Measurements from ENCODE around the gene DYRK1A.
"Not testable (repeated sequence)": the region's sequence is repeated elsewhere in the genome, so short reads cannot be mapped to it uniquely, and the experiment has no call there.

The DYRK1A gene

DNA sequence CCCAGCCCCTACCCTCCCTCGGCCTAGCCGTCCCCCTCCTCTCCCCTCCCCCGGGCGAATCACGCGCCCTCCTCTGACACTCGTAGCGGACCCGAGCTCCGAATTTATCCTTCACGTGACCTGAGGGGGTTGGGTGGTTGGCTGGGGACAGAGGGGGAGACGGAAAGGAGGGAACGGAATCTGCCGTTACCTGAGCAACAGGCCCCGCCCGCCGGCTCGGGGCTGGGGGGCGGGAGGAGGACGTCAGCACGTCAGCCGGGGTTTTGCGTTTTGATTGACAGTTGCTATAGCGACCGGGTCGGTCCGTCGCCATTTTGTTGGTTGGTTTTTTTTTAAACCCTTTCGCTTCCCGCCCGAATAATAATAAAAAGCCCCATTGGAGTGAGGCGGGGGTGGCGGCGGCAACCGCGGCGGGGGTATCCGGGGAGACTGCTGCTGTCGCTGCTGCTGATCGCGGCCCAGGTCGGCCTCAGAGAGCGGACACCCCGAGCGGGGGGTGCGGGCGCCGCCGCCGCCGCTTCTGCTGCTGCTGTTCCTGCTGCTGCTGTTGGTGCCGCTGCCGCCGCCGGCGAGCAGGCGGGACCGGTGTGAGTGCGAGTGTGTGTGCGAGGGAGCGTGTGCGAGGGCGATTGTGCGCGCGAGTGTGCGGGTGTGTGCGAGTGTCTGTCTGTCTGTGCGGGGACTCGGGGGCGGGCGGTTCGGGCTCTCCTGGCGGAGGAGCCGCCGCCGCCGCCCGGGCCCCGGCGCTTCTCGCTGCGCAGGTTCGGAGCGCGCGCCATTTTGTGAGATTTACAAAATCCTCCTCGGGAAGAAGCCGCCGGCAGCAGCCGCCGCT lies at the start of gene DYRK1A:
TSS of gene DYRK1A (plus strand) at position 292 of the 835 bp plus-strand sequence. CDS start 53,602 bp downstream, outside the sequence.
- in situ Hi-C loops (cut with HindIII; ENCODE audit: low pct_ligation_motif_present, low pct_unique_long_range_greater_than_20kb, low sequenced_read_pairs), result no loop called here
- DNase-seq, result peak; percentile 98

DNA sequence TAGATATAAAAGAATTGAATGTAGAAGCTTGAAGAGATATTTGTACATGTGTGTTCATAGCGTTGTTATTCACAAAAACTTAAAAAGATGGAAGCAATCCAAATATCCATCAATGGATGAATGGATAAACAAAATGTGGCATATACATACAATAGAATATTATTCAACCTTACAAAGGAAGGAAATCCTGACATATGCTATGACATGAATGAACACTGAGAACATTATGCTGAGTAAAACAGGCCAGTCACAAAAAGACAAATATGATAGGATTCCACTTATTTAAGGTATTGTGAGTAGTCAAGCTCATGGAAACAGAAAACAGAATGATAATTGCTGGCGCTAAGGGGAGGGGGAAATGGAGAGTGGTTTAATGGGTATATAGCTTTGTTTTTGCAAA lies 47.0 kb upstream of the DYRK1A start:
- in situ Hi-C loops (cut with HindIII; ENCODE audit: low pct_ligation_motif_present, low pct_unique_long_range_greater_than_20kb, low sequenced_read_pairs), result no loop called here
- DNase-seq, result no peak

DNA sequence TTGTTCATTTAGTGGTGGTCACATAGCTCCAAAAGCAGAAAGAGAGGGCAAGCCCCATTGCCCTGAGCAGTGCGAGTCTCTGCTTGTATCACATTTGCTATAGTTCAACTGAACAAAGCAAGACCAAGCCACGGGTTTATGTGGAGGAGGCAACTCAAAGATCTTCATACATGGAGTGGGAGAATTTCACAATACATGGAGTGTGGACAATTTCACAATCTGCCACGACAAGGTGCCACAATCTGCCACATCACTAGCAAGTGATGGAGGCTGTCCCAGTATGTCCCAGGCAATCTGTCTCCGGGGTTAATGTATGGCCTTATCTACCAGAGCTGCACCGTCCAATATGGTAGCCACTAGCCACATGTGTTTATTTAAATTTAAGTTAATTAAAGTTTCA lies 44.5 kb upstream of the DYRK1A start:
- in situ Hi-C loops (cut with HindIII; ENCODE audit: low pct_ligation_motif_present, low pct_unique_long_range_greater_than_20kb, low sequenced_read_pairs), result no loop called here
- DNase-seq, result no peak

DNA sequence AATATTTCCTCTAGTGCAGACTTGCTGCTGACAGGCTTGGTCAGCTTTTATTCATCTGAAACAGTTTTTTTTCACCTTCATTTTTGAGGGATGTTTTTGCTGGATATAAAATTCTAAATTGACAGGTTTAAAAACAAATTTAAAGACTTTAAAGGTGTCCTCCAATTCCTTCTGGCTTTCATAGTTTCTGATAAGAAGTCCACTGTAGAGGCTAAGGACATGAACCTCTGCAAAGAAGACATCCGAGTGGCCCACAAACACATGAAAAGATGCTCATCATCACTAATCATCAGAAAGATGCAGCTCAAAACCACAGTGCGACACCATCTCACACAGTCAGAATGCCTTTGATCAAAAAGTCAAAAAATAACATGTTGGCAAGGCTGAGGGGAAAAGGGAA lies 42.0 kb upstream of the DYRK1A start:
- no peak for DNase-seq
- in situ Hi-C loops (cut with HindIII; ENCODE audit: low pct_ligation_motif_present, low pct_unique_long_range_greater_than_20kb, low sequenced_read_pairs), result no loop called here

DNA sequence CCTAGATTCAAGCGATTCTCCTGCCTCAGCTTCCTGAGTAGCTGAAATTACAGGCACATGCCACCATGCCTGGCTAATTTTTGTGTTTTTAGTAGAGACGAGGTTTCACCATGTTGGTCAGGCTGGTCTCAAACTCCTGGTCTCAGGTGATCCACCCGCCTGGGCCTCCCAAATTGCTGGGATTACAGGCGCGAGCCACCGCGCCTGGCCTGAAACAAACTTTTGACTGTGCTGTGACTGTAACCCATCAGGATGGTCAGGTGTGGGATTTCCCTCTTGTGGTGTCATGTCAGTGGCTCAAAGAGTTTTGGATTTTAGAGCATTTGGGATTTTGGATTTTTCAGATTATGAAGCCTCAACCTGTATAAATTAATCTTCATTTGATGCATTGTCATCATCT lies 38.4 kb upstream of the DYRK1A start:
- DNase-seq; in situ Hi-C loops (cut with HindIII; ENCODE audit: low pct_ligation_motif_present, low pct_unique_long_range_greater_than_20kb, low sequenced_read_pairs): not testable (repeated sequence)

DNA sequence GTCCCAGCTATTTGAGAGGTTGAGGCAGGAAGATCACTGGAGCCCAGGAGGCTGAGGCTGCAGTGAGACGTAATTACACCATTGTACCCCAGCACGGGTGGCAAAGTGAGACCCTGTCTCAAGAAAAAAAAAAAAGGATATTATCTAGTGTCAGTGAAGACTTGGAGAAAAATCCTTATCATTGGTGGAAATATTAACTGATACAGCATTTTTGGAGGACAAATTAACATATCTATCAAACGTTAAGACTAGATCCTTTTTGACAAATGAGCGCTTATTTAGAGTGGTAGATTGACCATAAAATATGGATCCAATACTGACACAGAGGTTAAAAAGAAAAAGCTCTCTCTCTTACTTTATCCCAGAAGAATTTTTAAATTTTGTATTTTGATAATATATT lies 35.2 kb upstream of the DYRK1A start:
- in situ Hi-C loops (cut with HindIII; ENCODE audit: low pct_ligation_motif_present, low pct_unique_long_range_greater_than_20kb, low sequenced_read_pairs), result no loop called here
- no peak for DNase-seq

DNA sequence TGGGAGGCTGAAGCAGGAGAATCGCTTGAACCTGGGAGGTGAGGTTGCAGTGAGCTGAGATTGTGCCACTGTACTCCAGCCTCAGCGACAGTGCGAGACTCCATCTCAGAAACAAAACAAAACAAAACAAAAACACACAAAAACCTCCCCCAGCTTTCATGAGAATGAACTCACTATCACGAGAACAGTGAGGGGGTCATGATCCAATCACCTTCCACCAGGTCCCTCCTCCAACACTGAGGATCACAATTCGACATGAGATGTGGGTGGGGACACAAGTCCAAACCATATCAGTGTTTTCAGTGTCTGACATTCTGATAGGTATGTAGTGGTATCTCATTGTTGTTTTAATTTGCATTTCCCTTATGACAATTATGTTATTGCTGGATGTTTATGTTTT lies 31.5 kb upstream of the DYRK1A start:
- in situ Hi-C loops (cut with HindIII; ENCODE audit: low pct_ligation_motif_present, low pct_unique_long_range_greater_than_20kb, low sequenced_read_pairs), result no loop called here
- no peak for DNase-seq

DNA sequence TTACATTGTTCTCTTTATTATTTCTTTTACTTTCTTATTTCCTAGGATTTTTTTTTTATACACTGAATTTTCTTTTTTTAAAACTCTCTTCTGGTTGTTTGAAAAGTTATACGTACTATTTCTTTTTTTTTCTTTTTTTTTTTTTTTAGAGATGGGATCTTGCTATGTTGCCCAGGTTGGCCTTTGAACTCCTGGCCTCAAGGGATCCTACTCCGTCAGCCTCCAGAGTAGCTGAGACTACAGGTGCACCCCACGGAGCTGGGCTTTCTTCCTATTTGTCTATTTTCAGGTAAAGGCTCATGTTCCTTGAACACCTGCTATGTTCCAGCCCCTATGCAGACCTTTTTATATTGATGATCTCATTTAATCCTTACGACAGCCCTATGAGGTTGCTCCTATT lies 29.4 kb upstream of the DYRK1A start:
- no peak for DNase-seq
- in situ Hi-C loops (cut with HindIII; ENCODE audit: low pct_ligation_motif_present, low pct_unique_long_range_greater_than_20kb, low sequenced_read_pairs), result no loop called here

DNA sequence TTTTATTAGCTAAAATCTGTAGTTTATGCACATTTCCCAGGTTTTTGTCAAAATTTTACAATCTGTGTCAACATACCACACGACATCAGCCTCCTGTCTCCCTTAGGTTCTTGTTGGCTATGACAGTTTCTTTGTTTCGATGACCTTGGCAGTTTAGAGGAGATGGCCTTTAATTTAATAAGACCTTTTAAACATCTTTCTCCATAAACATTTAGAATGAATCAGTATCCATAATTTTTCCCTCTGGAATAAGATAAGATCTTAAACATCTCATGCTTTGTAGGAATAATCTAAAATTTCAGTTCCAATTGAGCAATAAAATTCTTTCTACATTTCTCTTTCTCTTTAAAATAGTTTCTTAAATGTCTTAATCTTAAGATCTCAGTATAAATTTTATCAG lies 28.7 kb upstream of the DYRK1A start:
- in situ Hi-C loops (cut with HindIII; ENCODE audit: low pct_ligation_motif_present, low pct_unique_long_range_greater_than_20kb, low sequenced_read_pairs), result no loop called here
- no peak for DNase-seq

DNA sequence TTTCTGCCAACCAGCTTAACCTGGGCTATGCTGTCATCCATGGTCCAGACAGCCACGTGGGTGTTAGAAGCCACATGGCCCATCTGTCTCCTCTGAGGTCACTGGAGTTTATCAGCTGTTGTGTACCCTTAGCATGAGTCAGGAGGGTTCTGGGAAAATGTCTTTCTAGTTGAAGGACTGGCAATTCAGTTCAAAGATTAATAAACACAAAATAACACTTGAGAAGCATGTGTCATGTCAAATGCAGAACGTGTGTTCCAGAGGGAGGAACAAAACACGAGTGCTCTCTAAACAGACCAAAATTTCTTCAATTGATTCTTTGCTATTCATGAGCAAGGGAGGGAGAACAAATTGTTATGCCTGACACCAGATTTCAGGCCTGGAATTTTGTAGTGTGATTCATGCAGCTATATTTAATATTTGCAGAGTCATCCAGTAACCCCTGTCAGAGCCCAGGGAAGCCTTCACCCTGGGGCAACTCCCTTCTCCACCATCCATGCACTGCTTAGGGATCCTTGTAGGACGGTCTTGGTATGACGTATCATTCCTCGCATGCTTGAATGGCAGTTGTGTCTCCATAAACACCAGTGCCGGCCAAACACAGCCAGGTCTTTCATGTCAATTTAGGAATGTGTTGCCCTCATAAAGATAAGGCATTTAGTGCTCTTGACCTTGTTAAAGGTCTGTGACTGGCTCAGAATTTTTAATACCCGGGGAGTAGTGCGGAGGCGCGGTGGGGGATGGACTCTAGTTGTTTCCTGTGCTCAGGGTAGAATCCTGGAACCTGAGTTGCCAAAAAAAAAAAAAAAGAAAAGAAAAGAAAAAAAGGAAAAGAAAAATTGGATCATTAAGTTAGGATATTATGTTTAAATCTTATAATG lies 27.7 kb upstream of the DYRK1A start:
- in situ Hi-C loops (cut with HindIII; ENCODE audit: low pct_ligation_motif_present, low pct_unique_long_range_greater_than_20kb, low sequenced_read_pairs), result no loop called here
- DNase-seq, result peak; percentile 27

DNA sequence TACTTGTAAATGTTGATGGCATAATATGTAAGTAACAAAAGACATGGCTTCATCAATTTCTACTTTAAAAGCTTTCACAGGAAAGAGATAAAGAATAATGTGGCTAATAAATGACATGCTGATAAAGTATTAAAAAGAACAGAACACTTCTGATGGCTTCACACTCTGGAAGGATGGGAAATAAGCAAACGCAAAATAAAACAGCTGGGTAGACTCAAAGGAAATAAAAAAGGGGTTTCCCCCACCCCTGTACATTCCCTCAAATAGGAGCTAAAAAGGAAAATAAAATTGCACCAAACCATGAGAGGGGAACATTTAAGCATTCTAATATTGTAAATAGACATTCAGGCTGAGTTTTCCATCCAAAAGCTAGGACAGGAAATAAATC lies 27.0 kb upstream of the DYRK1A start:
- DNase-seq, result no peak
- in situ Hi-C loops (cut with HindIII; ENCODE audit: low pct_ligation_motif_present, low pct_unique_long_range_greater_than_20kb, low sequenced_read_pairs), result no loop called here

DNA sequence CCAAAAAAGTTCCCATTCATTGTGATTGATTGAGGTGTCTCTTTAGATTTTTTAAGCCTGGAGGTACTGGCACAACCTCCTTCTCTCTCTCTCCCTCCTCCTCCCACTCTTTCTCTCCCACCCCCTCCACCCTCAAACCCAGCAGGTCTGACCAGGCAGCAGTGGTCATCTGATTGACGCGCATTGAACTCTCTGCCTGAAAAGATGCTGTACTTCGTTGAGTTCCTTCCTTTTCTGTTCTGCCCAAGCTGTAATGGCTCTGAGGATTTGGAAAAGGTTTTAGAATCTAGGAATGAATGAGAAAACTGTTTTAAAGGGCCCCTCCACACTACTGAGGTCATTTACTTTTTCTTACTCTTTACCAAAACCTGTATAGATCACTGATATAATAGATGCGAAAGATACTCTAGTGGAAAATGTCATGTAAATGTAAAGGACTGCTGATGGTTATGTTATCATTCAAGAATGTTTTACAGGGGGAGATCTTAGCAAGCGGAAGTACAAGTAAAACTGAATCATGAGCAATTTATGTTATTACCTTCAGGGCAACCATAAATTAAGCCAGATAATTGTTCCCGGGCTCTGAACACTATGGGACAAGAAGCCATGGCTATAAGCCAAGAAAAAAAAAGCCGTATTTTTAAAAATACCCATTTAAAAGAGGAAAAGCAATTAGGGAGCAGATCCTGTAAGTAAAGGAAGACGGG lies 25.2 kb upstream of the DYRK1A start:
- in situ Hi-C loops (cut with HindIII; ENCODE audit: low pct_ligation_motif_present, low pct_unique_long_range_greater_than_20kb, low sequenced_read_pairs), result no loop called here
- DNase-seq, result no peak

DNA sequence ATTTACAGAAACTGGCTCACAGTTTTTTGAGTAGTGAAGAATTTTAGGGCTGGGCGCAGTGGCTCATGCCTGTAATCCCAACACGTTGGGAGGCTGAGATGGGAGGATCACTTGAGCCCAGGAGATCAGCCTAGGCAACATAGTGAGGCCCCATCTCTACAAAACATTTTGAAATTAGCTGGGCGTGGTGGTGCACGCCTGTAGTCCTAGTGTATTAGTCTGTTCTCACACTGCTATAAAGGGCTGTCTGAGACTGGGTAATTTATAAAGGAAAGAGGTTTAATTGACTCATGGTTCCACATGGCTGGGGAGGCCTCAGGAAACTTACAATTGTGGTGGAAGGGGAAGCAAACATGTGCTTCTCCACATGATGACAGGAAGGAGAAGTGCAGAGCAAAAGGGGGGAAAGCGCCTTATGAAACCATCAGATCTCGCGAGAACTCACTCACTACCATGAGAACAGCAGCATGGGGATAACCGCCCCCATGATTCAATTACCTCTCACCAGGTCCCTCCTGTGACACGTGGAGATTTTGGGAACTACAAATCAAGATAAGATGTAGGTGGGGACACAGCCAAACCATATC lies 24.4 kb upstream of the DYRK1A start:
- in situ Hi-C loops (cut with HindIII; ENCODE audit: low pct_ligation_motif_present, low pct_unique_long_range_greater_than_20kb, low sequenced_read_pairs), result no loop called here
- DNase-seq, result no peak

DNA sequence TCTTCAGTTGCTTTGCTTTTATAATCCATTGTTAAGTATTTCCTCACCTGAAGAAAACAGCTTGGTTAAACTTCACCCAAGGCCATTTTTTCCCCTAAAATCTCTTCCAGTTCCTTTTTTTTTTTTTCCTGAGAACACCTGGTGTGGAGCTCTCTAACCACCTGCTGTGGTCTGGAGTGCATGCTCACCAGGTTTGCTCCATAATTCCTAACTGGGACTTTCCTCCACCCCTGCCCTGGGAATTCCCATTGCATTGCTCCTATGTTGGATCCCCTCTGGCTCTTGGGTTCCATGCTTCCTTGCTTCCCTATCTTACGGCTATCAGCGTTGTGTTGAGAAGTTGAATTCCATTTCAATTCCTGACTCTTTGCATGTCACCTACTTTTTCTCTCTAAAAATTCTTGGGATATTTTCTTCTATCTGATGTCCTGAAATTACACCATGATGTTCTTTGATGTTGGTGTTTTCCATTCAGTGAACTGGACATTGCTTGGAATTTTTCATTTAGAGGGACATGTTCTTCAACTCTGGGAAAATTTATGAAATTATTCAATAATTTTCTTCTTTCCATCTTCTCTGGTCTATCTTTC lies 19.6 kb upstream of the DYRK1A start:
- in situ Hi-C loops (cut with HindIII; ENCODE audit: low pct_ligation_motif_present, low pct_unique_long_range_greater_than_20kb, low sequenced_read_pairs), result no loop called here

DNA sequence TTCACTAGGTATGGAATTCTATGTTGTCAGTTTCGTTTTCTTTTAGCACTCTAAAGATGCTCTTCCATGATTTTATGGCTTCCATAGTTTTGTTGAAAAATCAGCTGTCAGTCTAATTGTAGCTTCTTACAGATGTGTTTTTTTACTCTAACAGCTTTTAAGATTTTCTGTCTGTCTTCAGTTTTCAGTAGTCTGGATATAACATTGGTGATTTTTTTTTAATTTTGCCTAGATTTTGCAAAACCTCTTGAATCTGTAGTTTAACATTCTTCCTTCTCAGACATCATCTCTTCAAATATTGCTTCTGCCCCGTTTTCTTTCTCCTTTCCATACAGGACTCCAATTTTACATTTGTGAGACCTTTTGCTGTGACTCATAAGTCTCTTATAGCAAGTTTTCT lies 17.9 kb upstream of the DYRK1A start:
- peak; percentile 32 for DNase-seq
- in situ Hi-C loops (cut with HindIII; ENCODE audit: low pct_ligation_motif_present, low pct_unique_long_range_greater_than_20kb, low sequenced_read_pairs), result no loop called here

More for the DNA sequence above, 19.6 kb upstream of the DYRK1A start:
- DNase-seq, result no peak

DNA sequence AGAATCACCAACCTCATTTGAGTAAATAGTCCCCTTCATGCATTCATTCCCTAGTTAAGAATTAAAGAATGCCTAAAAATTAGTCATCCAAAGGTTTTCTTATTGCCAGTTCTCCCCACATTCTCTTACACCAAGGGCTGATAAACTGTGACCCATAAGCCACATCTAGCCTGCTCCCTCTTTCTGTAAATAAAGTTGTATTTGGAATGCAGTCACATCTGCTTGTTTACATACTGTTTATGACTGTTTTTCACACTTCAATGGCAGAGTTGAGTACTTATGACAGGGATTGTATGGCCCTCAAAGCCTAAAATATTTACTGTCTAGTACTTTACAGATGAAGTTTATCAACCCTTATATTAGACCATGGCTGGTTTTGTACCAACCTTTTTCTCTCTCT lies 16.1 kb upstream of the DYRK1A start:
- DNase-seq, result no peak
- in situ Hi-C loops (cut with HindIII; ENCODE audit: low pct_ligation_motif_present, low pct_unique_long_range_greater_than_20kb, low sequenced_read_pairs), result no loop called here

DNA sequence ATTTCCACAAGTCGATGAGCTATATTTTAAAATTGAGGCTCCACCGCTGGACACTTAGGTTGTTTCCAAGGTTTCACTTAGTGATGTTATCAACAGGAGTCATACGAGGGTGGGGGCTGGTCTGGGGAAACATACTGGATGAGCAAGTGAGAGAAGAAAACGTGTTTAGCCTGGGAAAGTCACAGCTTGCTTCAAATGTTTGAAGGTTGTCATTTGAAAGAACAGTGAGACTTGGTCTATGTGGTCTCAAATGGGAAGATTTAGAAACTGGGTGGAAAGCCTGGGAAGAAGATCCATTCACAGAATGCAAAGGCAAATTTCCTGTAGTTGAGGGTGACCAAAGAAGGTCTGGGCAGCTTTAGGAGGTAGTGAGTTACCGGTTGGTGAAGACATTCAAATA lies 9.9 kb upstream of the DYRK1A start:
- DNase-seq, result no peak
- in situ Hi-C loops (cut with HindIII; ENCODE audit: low pct_ligation_motif_present, low pct_unique_long_range_greater_than_20kb, low sequenced_read_pairs), result no loop called here

DNA sequence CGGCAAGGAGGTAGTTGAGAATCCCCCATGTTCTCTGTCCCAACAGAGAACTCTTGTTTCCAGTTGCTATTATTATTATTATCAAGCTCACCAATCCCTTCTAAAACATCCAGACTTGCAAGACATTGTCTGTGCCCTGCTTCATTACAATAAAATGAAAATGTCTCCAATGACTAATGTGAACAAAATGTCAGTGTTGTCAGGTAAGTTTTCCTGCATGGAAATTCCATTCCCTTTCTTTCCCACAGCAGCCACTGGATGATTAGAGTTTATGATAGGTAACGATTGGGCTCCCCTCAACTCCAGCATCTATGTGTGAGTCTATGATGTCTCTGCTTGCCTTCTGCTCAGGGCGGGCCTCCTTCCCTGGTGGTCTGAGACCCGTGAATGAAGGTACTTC lies 8.9 kb upstream of the DYRK1A start:
- in situ Hi-C loops (cut with HindIII; ENCODE audit: low pct_ligation_motif_present, low pct_unique_long_range_greater_than_20kb, low sequenced_read_pairs), result no loop called here
- no peak for DNase-seq

All from ACHN (cell line).